HG03469 (cell line): ENCODE measurements around the gene EPHA8.

Experiments
- ATAC-seq: cut with Tn5 transposase; IDR thresholded peaks from one replicate; pipeline ENCODE4 v1.9.1; 2021; ENCODE audit warnings: mild to moderate bottlenecking, moderate library complexity, moderate number of reproducible peaks; ENCODE audit not compliant: unreplicated experiment

Gene EPHA8

DNA sequence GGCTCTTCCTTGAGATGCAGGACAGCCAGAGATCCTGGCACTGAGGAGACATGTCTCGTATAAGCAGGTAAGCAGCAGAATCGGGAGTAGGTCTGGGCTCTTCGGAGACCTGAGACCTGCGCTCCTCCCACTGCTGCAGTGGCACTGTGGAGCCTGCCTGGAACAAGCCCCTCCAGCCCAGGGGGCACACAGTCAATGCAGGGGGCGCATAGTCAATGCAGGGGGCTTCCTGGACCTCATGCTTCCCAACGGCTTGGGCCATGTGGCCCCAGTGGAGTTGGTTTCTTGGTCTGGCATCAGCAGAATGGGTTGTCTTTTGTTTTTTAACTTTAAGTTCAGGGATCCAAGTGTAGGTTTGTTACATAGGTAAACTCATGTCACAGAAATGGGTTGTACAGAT, 27.9 kb upstream of the EPHA8 start:
- ATAC-seq, result no peak

DNA sequence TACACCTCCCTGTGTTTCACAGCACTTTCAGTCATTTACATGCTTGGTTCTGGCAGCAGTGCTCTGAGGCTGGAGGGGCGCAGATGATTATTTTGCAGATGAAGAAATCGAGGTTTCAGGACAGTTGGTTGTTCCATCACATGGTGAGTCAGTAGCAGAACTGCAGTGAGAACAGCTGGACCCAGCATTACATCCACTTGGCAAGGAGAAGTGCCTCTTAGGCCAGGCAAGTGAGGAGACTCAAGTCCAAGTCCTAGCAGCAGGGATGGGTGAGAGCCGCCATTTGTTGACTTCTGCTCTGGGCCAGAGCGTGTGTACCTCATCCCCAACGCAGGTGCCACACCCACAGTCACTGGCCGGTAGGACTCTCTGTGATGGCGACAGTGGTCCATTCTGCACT, 26.8 kb upstream of the EPHA8 start:
- ATAC-seq, result no peak

DNA sequence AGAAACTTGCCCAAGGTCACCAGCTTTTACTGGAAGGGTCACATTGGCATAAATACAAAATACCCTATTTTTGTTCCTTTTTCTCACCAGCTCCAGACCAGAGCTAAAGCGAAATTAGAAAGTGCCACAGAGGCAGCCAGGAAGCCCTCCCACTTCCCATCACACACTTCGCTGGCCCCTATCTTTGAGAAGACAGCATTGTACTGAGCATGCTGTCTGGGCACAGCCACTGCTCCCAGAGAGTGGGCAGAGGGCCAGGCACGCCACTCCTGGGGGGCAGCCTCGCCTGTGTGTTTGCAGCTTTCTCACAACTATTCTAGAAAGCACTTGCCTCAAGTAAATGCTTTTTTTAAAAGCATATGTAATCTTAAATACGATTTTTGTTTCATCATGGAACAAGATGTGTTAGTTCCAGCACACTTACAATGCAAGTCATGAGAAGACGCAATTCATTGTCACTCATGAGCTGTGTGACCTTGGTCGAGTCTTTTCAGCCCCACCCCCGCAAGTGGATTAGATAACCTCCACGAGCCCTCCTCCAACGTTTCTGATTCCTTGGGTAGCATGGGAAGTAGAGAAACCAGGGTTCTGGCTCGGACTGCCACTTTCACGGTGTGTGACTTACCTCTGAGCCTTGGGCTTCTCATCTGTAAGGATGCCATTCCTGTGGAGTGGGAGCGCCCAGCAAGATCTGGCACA, 25.7 kb upstream of the EPHA8 start:
- ATAC-seq, result no peak

GRCh38 chr1:22539510-22540118, 23.7 kb upstream of the EPHA8 start:
- no peak for ATAC-seq

GRCh38 chr1:22540337-22540736, 23.0 kb upstream of the EPHA8 start:
- no peak for ATAC-seq

DNA sequence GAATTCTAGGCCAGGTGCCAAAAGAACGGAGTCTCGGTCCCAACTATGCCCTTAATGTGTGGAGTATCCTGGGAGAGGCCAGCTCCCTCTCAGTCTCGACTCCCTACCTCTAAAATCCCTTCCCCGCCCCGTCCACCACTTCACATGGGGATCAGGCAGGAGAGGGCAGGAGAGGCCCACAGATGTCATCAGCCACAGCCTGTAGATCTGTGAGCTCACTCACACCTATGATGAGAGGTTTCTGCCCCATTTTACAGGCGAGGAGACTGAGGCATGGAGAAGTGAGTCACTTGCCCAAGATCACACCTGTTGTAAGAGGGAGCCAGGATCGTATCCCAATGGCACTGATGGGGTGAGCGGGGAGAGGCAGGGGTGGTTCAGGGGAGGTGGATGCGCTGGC, 20.4 kb upstream of the EPHA8 start:
- no peak for ATAC-seq

DNA sequence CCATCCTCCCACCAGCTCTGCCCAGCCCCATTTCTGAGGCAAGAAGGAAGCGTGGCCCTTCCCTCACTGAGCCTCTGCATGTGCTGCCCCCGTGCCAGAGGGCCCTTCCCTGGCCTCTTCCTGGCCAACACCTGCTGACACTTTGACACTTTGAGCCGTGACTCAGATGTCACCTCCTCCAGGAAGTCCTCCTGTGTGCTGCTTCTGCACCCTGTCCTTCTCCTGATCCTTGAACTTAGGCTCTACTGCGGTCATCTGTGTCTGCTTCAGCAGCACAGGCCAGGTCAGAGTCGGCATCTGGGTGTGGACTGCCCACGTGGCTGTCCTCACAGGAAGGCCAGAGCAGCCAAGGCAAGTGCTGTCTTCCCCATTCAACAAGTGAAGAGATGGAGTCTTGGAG, 19.6 kb upstream of the EPHA8 start:
- ATAC-seq, result no peak

DNA sequence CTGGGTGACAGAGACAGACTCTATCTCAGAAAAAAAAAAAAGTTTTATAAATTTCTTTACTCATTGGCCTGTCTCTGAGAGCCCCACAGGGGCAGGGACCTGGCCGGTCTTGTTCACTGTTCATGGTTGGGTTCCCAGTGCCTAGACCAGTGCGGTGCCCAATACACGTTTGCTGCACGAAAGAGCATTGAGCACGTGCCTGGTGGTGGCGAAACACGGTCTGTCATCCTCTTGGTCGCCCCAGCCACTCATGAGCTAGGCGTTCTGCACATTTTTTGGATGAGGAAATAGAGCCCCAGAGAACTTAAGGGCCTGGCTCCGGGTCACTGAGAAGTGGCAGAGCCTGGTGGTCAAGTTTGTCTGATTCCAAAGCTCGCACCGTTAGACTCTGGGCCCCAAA, 18.7 kb upstream of the EPHA8 start:
- ATAC-seq, result no peak

- no peak for ATAC-seq
These were observed 18.1 kb upstream of the EPHA8 start for GRCh38 chr1:22545141-22545540.

- no peak for ATAC-seq
These were observed 16.0 kb upstream of the EPHA8 start for GRCh38 chr1:22547186-22547817.

GRCh38 chr1:22547818-22548462, 15.3 kb upstream of the EPHA8 start:
- no peak for ATAC-seq

DNA sequence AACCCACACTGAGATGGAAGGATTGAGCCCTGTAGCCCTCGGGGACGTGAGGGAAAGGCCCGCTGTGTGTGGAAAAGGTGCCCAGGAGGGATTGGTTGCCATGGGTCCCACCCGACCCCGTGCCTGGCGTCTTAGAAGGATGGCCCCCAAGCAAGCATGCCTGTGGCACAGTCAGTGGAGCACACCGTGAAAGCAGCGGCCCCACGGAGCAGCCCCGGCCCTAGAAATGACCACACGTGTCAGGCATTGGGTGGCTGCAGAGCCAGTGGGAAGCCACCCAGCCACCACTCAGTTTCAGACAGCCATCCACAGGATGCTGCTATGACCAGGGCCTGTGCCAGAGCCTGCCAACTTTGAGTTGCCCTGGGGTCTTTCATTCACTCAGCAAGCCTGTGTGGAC, 13.3 kb upstream of the EPHA8 start:
- ATAC-seq, result no peak

GRCh38 chr1:22551591-22551990, 11.7 kb upstream of the EPHA8 start:
- ATAC-seq, result no peak

- ATAC-seq, result no peak
These were observed 11.3 kb upstream of the EPHA8 start for GRCh38 chr1:22552021-22552420.

GRCh38 chr1:22553104-22553880, 10.0 kb upstream of the EPHA8 start:
- ATAC-seq, result no peak

GRCh38 chr1:22553991-22554522, 9.2 kb upstream of the EPHA8 start:
- ATAC-seq, result no peak

GRCh38 chr1:22555371-22555656, 8.0 kb upstream of the EPHA8 start:
- no peak for ATAC-seq

DNA sequence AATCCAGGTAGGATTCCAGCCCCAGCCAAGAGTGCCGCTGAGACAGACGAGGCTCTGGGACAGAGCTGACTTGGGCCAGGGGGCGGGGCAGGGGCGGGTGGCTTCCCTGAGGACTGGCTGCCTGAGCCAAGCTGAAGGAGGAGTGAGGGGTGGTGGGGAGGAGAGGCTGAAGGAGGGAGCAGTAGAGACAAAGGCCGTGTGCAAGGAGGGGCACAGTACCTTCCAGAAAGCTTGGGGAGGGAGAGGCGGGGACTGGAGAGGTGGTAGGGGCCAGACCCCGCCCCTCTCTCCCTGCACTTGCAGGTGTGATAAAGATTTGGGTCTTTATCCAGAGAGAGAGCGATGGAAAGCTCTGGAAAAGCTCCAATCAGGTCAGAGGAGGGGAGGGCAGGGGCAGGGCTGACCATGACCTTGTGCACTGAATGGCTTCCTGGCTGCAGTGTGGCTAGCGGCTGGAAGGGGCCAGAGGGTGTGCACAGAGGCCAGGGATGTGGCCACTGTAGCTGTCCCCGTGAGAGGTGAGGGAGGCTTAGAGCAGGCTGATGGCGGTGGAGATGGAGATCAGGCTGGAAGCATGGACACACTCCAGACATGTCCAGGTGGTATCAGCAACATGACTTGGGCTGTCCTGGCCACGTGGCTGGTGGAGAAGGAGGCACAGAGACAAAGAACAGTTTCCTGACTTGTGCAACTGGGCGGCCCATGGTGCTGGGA, 6.7 kb upstream of the EPHA8 start:
- ATAC-seq, result no peak

DNA sequence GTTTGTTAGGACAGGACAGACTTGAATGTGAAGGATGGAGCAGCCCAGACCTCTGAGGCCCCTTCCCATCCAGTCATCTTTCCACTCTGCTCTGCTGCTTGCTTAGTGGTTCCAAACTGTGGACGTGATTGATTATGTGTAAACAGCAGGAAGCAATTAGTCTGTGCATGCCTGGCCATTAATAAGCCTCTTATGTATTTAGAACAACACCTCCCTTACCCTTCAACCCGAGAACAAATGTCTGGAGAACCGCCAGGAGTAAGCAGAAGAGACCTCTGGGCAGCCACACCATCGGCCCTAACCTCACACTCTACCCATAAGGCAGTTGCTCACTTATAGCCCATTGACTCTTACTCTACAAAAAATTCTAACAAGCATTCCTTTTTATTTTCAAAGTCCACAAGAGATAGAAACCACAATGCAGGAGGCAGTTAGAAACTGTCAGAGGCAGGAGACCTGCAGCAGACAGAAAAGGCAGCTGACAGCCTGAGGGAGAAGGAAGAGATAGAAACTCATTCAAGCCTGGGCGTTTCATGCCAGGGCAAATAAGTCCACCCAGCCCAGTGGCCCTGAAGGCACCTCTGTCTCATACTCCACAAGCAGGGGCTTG, 5.8 kb upstream of the EPHA8 start:
- no peak for ATAC-seq
